Osteoblast (primary cell): ENCODE measurements around the gene DENND1A. TPM values are rescaled to one million over a fixed set of nuclear protein-coding genes. Genes with fewer than 3 reads are reported as not detected.

Experiments used
- DNase-seq: peaks from one replicate; pipeline ENCODE4 v3.0.0; 2011; ENCODE audit warnings: low spot score, mixed read lengths; ENCODE audit not compliant: insufficient read length; ENCODE audit errors: missing footprints
- H2AFZ ChIP-seq: 2 replicates; pipeline ENCODE4 v1.6.0; 2011; ENCODE audit warnings: mild to moderate bottlenecking, low read length
- H3K27ac ChIP-seq: 2 replicates; pipeline ENCODE4 v1.5.1; 2011; ENCODE audit warnings: mild to moderate bottlenecking, low read depth, low read length, moderate library complexity
- H3K27me3 ChIP-seq: 2 replicates; pipeline ENCODE4 v1.6.0; 2012; ENCODE audit warnings: mild to moderate bottlenecking, control low read depth, inconsistent platforms, low read length, moderate library complexity; ENCODE audit not compliant: insufficient read depth
- H3K36me3 ChIP-seq: 2 replicates; pipeline ENCODE4 v1.5.1; 2011; ENCODE audit warnings: mild to moderate bottlenecking, low read length, control low read depth, moderate library complexity; ENCODE audit not compliant: insufficient read depth
- H3K4me1 ChIP-seq: 2 replicates; pipeline ENCODE4 v1.5.1; 2011; ENCODE audit warnings: mild to moderate bottlenecking, low read length, control low read depth, moderate library complexity; ENCODE audit not compliant: insufficient read depth
- H3K4me2 ChIP-seq: 2 replicates; pipeline ENCODE4 v1.6.0; 2011; ENCODE audit warnings: mild to moderate bottlenecking, low read length; ENCODE audit not compliant: insufficient read depth
- H3K4me3 ChIP-seq: fragments of 200-600 bp; sonication (generic); 3 replicates; pipeline ENCODE4 v1.5.1; 2012; ENCODE audit warnings: mild to moderate bottlenecking, low read length, inconsistent platforms; ENCODE audit not compliant: insufficient read depth
- H3K79me2 ChIP-seq: 2 replicates; pipeline ENCODE4 v1.6.0; 2012; ENCODE audit warnings: mild to moderate bottlenecking, low read length, control low read depth, inconsistent platforms; ENCODE audit not compliant: insufficient read depth
- H3K9me3 ChIP-seq: 2 replicates; pipeline ENCODE4 v1.5.1; 2011; ENCODE audit warnings: low read depth, low read length, control low read depth
- H4K20me1 ChIP-seq: 2 replicates; pipeline ENCODE4 v1.6.0; 2012; ENCODE audit warnings: mild to moderate bottlenecking, low read length, control low read depth; ENCODE audit not compliant: insufficient read depth
- total RNA-seq: library from RNA; depleted of rRNA; stranded (reverse); fragments of >200 nt; gene quantifications from 2 replicates; pipeline ENCODE4 v1.2.3, GENCODE V29; 2012
- TF ChIP-seq, protein P1 (sequence below): IDR thresholded peaks from 2 replicates; pipeline ENCODE4 v1.5.1; 2011; ENCODE audit warnings: mild to moderate bottlenecking, low read depth, low read length, moderate library complexity; ENCODE audit errors: extremely low read depth

The DENND1A gene
- total RNA-seq, 1 donor, result 14.1 TPM

DNA sequence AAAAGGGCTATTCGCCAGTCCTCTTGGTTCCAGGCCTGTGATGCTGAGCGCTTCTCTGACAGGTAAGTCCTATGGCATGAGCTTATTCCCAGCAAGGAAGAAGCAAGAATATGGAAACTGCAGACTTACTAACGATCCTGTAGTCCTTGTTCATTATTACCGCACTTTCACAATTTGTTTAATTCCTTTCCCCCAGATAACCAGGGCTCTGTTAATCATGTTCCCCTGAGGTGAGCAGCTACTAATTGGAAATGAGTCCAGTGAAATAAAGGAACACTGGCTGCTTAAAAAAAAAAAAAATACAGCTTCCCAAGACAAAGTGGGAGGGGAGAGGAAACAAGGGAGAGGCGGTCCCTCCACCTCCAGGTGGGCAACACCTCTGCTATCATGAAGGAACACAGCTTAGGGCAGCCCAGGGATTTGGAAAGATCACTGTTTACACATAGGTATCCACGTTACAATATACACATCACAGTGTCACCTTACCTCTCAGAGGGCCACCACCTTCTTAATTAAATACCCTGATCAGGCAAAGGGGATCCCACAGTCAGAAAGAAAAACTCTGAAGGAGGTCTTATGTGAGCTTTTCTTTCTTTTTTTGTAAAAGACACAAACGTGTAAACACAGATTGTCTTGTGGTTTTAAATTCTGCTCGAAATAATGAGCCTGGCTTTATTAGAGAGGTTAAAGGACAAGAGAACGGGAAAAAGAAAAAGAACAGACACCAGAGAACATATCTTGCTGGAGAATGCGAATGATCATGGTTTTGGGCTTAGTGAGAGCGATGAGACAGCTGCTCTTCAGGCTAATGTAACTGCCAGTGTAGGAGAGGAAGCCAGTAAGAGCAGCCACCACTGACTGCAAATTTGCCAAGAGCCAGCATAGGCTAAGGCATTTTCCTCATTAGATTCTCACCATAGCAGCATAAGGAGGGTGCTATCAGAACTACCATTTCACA lies 315.3 kb downstream of the DENND1A start:
- Histone ChIP-seq H2AFZ (no peak overlapping the region), H3K36me3 (no peaks in the 10 kb centered on the region), H4K20me1 (peaks cover 2% of the 10 kb centered on the region), H3K4me2 (no peak overlapping the region), H3K79me2 (no peaks in the 10 kb centered on the region), H3K27me3 (no peaks in the 10 kb centered on the region), H3K4me3 (no peak overlapping the region), H3K9me3 (no peaks in the 10 kb centered on the region), H3K27ac (no peak overlapping the region), H3K4me1 (no peaks in the 10 kb centered on the region)
- TF ChIP-seq, protein P1, sequence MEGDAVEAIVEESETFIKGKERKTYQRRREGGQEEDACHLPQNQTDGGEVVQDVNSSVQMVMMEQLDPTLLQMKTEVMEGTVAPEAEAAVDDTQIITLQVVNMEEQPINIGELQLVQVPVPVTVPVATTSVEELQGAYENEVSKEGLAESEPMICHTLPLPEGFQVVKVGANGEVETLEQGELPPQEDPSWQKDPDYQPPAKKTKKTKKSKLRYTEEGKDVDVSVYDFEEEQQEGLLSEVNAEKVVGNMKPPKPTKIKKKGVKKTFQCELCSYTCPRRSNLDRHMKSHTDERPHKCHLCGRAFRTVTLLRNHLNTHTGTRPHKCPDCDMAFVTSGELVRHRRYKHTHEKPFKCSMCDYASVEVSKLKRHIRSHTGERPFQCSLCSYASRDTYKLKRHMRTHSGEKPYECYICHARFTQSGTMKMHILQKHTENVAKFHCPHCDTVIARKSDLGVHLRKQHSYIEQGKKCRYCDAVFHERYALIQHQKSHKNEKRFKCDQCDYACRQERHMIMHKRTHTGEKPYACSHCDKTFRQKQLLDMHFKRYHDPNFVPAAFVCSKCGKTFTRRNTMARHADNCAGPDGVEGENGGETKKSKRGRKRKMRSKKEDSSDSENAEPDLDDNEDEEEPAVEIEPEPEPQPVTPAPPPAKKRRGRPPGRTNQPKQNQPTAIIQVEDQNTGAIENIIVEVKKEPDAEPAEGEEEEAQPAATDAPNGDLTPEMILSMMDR, result no peak
- peak; percentile 32 for DNase-seq

DNA sequence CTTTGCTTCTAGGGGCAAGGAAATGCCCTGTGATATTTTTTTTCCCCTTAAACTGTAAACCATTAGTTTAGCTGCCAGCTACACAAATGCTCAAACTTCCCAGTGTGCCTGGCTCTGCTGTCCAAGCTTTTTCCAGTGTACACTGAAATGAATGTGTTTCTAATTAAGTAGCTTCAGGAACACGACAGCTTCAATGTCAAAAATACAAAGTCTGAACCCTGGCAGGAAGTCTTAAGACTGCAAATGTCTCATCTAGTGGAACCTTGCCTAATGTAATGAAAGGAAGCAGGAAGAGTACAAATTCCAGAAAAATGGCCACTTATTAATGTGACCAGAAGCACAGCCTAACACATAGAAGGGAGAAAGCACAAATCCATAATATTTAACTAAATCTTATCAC lies 318.7 kb downstream of the DENND1A start:
- Histone ChIP-seq H3K9me3 (no peaks in the 10 kb centered on the region), H4K20me1 (peaks cover 2% of the 10 kb centered on the region), H3K79me2 (no peaks in the 10 kb centered on the region), H3K27ac (no peak overlapping the region), H3K4me2 (no peak overlapping the region), H3K27me3 (no peaks in the 10 kb centered on the region), H3K4me1 (no peaks in the 10 kb centered on the region), H3K4me3 (no peak overlapping the region), H2AFZ (no peak overlapping the region), H3K36me3 (no peaks in the 10 kb centered on the region)
- TF ChIP-seq, protein P1, result no peak
- peak; percentile 49 for DNase-seq

DNA sequence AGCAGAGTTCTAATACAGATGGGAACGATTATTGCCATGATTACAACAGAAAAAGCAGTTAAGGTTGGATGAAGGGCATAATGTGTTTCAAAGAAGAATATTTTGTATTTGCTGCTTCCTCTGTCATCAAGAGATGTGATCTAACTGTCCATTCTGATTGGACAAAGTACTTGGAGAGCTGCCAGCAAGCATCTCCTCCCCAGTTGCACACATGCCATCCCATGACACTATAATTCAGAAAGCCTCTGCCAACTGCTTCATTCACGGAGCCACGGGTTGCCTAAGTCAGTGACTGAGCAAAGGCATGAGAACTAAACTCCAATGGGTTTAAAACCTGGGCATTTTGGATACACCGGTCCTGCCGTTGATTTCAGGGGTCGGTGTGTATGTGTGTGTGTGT lies 320.1 kb downstream of the DENND1A start:
- no peak for DNase-seq
- Histone ChIP-seq H3K79me2 (no peaks in the 10 kb centered on the region), H3K27me3 (no peaks in the 10 kb centered on the region), H3K36me3 (no peaks in the 10 kb centered on the region), H3K4me1 (no peaks in the 10 kb centered on the region), H4K20me1 (peaks cover 3% of the 10 kb centered on the region), H2AFZ (no peak overlapping the region), H3K27ac (no peak overlapping the region), H3K4me3 (no peak overlapping the region), H3K9me3 (no peaks in the 10 kb centered on the region), H3K4me2 (no peak overlapping the region)
- TF ChIP-seq, protein P1, result no peak

DNA sequence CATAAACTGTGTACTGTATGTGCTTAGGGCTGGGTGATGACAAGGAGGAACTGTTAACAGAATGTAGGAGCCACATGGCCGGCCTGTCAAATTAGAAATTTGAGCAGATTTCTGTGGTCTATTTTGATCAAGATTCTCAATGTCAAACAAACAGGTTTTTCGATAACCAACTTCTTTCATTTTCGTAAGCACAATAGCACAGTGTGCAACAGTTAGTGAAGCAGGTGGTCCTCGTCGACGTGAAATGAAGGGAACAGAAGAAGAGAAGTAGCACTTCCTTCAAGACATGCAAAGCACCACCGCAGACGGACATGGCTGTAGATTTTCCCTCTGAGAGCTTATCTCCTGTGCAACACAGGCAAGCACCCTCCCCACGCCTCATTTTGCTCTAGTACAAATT lies 321.8 kb downstream of the DENND1A start:
- no peak for DNase-seq
- Histone ChIP-seq H2AFZ (no peak overlapping the region), H3K27ac (no peak overlapping the region), H3K4me1 (no peaks in the 10 kb centered on the region), H3K36me3 (no peaks in the 10 kb centered on the region), H3K27me3 (no peaks in the 10 kb centered on the region), H3K79me2 (no peaks in the 10 kb centered on the region), H3K4me2 (no peak overlapping the region), H4K20me1 (peaks cover 4% of the 10 kb centered on the region), H3K4me3 (no peak overlapping the region), H3K9me3 (no peaks in the 10 kb centered on the region)
- TF ChIP-seq, protein P1, result no peak
